Measurements from ENCODE around the gene EID3.
"Not testable (repeated sequence)": the region's sequence is repeated elsewhere in the genome, so short reads cannot be mapped to it uniquely, and the experiment has no call there.

The EID3 gene

DNA sequence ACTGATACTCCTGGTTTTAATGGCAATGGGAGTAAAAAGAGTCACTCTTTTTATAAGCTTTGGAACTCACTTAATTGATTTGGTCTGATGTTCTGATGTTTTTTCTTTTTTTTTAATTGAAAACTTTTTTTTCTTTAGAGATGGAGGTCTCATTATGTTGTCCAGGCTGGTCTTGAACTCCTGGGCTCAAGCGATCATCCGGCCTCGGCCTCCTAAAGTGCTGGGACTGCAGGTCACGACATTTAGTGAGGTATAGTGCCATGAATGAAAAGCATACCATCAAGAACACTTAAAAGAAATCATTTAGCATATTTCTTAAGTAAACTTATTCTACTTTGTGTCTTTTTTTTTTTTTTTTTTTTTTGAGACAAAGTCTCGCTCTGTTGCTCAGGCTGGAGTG is 12.7 kb upstream of the EID3 start:
- no peak for DNase-seq

DNA sequence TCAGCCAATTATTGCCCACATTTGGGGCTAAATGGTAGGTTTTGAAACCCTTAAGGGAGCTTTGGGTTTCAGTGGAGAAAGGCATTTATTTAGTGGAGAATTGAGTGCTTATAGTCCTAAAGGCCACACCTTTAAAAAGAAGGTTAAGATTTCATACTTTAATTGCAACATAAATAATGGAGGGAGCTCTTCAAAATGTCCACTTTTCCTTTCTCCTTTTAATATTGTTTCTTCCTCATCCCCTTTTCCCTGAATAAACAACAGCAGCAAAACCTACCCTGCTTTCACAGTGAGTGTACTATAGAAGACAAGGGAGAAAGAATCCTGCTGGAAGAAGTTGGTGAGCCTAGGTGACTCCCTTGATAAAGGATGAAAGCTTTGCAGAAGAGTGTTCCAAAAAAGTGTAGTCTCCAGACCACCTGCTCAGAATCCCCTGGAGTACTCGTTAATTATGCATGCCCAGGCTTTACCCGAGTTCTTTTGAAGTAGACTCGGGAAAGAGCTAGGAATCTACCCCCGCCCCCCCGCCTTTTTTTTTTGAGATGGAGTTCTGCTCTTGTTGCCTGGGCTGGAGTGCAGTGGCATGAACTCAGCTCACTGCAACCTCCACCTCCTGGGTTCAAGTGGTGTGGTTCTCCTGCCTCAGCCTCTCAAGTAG is 11.5 kb upstream of the EID3 start:
- peak; percentile 53 for DNase-seq

- DNase-seq, result no peak
These were observed 10.4 kb upstream of the EID3 start for GRCh38 chr12:104292872-104293794.

DNA sequence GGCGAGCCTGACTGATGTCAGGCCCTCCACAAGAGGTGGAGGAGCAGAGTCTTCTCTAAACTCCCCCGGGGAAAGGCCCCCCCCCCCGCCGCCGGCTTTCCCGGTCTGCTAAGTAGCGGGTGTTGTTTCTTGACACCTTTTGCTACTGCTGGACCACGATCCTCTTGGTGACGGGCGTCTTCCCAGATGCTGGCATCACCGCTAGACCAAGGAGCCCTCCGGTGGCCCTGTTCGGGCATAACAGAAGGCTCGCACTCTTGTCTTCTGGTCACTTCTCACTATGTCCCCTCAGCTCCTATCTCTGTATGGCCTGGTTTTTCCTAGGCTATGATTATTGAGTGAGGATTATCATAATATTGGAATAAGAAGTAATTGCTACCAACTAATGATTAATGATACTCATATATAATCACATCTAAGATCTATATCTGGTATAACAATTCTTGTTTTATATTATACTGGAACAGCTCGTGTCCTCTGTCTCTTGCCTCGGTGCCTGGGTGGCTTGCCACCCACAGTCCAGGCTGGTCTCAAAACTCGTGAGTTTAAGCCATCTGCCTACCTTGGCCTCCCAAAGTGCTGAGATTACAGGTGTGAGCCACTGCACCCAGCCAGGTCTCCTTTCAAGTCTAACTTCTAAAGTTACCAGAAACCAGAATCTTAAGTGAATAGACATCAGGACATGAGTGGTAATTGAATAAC is 9.2 kb upstream of the EID3 start:
- DNase-seq, result not testable (repeated sequence)

- no peak for DNase-seq
These were observed 8.4 kb upstream of the EID3 start for GRCh38 chr12:104294927-104295668.

DNA sequence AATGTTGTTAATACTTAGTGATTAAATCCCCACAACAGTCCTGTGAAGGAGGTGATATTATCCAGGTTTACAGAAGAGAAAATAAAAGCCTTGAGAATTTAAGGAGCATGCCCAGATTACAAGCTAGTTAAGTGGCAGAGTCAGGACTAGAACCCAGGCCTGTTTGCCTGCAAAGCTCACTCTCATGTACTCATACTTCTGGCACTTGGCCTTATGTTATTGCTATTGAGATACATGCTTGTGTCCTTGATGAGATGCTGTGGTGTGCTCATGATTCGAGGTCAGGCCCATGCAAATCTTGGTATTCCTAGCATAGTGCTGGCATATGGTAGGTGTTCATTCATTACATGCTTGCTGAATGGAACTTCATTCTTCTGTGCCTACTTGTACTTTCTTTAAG is 7.6 kb upstream of the EID3 start:
- DNase-seq, result no peak

DNA sequence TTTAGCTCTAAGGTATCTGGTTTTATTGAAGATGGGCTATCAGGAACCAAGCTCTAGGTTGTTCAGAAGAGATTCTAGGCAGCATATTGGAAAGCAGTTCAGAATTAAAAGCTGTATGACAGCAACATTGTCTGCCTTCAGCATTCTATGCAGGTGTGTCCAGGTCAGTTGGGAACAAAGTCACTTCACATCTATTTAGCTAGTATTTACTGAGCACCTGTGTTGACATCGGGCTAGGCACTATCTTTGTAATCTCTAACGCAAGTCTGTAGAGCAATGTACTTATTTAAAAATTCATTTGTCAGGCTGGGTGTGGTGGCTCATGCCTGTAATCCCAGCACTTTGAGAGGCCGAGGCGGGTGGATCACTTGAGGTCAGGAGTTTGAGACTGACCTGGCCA is 6.8 kb upstream of the EID3 start:
- no peak for DNase-seq

DNA sequence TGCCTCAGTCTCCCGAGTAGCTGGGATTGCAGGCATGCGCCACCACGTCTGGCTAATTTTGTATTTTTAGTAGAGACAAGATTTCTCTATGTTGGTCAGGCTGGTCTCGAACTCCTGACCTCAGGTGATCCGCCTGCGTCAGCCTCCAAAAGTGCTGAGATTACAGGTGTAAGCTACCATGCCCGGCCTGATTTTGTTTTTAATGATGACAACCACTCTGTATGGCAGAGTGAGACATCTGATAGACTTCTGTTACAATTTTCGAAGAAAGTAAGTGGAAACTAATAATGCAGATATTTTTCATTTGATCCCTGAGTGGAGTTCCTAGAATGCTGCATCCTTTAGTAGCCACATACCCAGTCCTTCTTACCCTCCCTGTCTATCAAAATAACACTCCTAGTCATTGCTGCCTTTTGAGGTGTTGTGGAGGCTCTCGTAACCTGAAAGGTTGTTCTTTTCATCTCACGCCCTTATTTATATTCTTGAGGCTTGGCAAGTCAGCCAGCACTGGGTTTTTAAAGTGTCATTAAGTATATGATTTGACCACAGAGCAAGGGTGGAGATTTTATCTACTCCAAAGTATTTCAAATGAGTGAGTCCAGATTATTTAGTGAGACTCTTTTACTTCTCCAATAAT is 5.9 kb upstream of the EID3 start:
- DNase-seq, result no peak

GRCh38 chr12:104299842-104300481 is 3.6 kb upstream of the EID3 start:
- no peak for DNase-seq

GRCh38 chr12:104304261-104305009 is 896 bp downstream of the EID3 start:
- DNase-seq, result no peak

- DNase-seq, result no peak
These were observed 1.8 kb downstream of the EID3 start for GRCh38 chr12:104305349-104305748.

DNA sequence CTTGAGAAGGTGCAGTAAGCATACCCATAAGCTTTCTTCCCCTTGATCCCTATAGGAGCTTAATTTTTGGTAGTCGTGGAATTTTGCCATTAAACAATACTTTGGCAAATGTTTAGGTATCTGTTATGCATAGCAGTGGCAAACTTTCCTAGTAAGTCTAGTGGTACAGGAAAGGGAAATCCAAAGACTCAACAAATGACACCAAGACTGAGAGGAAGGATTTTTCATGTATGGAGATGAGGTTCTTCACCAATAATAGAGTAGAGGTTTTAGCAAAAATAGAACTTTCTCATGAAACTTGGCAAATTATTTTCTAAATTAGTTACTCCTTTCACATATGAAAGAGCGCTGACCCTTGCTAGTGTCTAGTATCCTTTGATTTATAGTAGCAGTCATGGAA is 2.8 kb downstream of the EID3 start:
- DNase-seq, result no peak

DNA sequence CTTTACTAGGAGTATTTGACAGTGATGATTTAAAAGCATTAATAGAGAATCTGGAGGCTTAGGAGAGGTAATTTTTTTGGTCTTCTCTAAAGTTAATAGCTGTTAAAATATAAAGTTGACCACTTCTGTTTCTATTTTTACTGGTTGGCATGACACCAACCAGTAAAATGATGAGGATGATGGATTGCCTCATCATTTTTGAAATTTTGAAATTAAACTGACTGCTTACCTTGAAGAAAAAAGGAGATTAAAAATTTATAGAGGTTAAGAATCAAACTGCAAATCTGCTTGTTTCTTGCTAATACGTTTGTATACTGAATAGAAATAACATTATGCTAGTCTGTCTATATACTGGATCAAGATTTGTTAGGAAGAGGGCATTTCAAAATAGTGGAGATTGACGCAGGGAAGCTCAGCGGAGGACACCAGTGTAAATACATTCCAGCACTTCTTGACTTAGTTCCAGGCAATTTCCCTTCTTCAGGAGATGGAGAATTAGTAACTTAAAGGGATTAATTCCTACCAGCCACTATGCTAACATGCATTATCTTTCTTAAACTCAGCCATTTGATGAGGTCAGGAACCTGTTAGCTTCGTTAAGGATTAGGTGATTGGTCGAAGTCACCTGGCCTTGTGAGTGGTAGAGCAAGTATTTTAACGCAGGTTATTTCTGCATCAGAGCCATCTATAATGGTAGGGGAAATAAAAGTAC is 3.6 kb downstream of the EID3 start:
- DNase-seq, result no peak

DNA sequence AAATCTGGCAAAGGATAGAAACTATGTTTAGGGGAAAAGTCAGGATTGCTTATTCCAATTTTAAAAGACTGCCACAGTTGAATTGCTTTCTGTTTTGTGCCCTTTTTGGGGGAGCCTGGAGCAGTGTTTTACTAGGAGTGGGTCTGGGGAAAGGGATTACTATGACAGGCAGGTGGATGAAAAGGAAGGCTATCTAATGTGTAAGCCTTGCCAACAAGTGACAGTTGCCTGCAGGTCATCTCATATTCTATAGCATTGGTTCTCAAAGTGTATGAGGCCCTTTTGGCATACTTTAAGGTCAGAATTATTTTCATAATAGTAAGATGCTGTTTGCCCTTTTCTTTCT is 4.1 kb downstream of the EID3 start:
- DNase-seq, result no peak

GRCh38 chr12:104309446-104309993 is 6.0 kb downstream of the EID3 start:
- DNase-seq, result no peak

DNA sequence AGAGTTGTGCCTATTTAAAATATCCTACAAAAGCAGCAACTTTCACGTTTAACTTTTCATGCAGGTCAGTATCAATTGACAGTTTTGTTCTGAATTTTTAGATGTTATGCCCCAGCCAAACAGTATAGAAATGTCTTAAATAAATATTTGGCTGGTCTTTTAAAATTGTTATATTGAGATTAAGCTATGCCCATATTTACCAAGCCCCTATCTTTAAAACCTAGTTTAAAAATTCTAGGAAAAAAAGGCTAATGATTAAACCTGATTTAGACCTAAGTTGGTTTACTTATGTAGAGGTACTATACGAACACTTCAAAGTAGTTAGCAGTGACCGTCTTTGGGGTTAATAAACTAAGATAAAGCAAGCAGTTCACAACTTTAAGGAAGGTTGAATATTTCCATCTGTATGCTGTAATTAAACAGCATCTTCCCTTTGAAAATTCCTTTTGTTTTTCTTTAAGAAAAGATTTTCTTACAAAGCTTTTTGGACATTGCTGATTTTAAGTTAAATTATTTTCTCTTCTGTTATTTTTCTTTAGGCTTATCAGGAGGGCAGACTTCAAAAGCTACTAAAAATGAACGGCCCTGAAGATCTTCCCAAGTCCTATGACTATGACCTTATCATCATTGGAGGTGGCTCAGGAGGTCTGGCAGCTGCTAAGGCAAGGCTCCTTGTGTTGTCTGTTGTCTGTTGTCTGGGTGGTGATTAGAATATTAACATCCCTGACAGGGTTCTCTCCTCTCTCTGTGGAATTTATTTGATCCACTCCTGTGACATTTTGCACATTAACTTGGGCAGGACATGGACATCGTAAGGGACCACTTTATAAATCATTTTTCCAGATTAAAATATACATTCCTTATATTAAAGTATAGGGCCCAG is 7.5 kb downstream of the EID3 start:
- DNase-seq, result no peak

- no peak for DNase-seq
These were observed 8.7 kb downstream of the EID3 start for GRCh38 chr12:104312202-104312601.

- DNase-seq, result no peak
These were observed 9.1 kb downstream of the EID3 start for GRCh38 chr12:104312654-104313053.

DNA sequence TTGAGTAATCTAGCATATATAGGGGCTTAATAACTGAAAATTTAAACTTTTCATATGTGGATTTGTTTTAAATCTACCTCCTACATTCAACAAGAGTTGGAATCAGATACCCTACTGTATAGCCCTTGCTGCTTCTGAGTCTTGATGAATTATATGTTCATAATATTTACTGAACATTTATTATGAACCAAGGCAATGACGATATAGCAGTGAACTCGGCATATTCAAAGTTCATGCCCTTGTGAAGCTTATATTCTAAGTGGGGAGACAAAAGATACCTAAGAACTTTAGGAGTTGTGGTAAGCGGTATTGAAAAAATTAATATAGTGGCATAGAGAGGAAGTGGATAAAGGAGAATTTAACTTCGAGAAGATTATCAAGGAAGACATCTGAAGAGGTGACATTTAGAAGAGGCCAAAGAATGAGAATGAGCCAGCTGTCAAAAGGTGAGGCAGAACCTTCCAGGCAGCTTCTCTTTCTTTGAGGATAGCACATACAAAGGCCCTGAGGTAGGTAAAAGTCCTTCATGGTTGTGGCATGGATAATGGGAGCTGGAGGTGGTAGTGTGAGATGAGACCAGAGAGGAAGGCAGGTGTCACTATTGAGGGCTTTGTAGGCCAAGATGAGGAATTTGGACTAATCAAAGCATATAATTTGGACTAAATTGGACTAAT is 10.2 kb downstream of the EID3 start:
- no peak for DNase-seq
